Stimulated activated CD8-positive, alpha-beta memory T cell treated with anti-CD3 and anti-CD28 coated beads, Interleukin-12 subunit alpha, Interleukin-12 subunit beta, amount 100 ng/mL, for 4 hours (primary cell): ENCODE measurements around the gene BARX2.
A peak's percentile ranks its signal among the peaks of the same experiment; 100 is the strongest.
"Not testable (repeated sequence)": the region's sequence is repeated elsewhere in the genome, so short reads cannot be mapped to it uniquely, and the experiment has no call there.

Experiments
- DNase-seq: peaks from one replicate; pipeline ENCODE4 v3.0.0-alpha.2; 2020; ENCODE audit warnings: low read depth

BARX2 gene, protein sequence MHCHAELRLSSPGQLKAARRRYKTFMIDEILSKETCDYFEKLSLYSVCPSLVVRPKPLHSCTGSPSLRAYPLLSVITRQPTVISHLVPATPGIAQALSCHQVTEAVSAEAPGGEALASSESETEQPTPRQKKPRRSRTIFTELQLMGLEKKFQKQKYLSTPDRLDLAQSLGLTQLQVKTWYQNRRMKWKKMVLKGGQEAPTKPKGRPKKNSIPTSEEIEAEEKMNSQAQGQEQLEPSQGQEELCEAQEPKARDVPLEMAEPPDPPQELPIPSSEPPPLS

GRCh38 chr11:129375751-129376657 is at the start of gene BARX2:
Gene BARX2 (plus strand): TSS chr11:129375848. CDS start chr11:129376036, 188 bp downstream.
- no peak for DNase-seq

DNA sequence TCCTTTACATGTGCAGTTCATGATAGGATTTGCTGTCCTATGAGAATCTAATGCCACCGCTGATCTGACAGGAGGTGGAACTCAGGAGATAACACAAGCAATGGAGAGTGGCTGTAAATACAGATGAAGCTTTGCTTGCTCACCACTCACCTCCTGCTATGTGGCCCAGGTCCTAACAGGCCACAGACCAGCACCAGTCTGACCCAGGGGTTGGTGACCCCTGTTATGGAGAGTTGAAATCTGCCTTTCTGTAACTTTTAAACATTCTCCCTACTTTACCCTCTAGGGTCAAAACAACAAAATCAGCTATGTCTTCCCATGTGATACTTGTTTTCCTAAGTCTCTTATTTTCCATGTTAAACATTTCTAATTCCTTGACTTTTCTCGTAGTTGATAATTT is 48.7 kb upstream of the BARX2 start:
- DNase-seq: no peak

DNA sequence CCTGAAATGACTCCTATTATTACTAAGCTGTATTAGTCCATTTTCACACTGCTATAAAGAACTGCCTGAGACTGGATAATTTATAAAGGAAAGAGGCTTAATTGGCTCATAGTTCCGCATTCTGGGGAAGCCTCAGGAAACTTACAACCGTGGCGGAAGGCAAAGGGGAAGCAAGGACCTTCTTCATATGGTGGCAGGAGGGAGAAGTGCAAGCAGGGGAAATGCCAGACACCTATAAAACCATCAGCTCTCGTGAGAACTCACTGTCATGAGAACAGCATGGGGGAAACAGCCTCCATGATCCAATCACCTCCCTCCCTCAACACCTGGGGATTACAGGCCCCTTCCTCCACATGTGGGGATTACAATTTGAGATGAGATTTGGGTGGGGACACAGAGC is 47.9 kb upstream of the BARX2 start:
- not testable (repeated sequence) for DNase-seq

DNA sequence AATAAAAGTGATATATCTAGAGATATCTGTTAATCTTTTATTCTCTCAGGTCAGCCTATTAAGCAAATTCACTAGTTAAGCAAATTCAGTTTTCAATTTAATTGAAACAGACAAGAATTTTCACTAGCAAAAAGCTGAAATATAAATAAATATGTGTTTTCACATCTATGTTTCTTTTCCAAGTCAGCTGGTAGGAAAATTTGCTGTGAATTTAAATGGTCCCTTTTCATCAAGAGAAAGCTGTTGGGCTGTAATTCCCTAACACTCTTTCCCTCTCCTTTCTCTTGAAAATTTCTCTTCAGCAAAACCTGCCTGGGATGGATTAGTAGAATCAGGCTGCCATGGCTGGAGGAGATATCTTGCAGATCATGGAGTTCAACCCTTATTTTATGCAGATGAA is 46.9 kb upstream of the BARX2 start:
- DNase-seq: no peak

- DNase-seq: no peak
Measured at GRCh38 chr11:129331217-129331616, 44.4 kb upstream of the BARX2 start.

DNA sequence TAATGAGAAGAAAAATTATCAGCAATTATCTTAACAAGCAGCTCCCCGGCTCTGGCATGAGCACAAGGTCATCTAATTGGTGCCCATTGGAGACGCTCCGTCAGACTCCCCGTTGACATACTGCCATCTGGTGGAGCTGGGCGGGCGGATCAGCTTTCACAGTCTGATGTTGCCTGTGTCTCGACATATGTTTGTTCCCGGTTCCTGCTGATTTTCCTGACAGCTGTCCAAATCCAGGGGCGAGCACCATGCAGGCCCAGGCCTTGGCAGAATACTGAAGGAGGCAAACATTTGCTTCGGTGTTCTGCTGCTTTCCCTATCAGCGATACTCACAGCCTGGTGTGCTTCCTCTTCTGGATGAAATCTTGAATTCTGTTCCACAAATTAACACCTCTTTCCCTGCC is 43.8 kb upstream of the BARX2 start:
- peak; percentile 33 for DNase-seq

- no peak for DNase-seq
Measured at GRCh38 chr11:129333873-129334272, 41.8 kb upstream of the BARX2 start.

DNA sequence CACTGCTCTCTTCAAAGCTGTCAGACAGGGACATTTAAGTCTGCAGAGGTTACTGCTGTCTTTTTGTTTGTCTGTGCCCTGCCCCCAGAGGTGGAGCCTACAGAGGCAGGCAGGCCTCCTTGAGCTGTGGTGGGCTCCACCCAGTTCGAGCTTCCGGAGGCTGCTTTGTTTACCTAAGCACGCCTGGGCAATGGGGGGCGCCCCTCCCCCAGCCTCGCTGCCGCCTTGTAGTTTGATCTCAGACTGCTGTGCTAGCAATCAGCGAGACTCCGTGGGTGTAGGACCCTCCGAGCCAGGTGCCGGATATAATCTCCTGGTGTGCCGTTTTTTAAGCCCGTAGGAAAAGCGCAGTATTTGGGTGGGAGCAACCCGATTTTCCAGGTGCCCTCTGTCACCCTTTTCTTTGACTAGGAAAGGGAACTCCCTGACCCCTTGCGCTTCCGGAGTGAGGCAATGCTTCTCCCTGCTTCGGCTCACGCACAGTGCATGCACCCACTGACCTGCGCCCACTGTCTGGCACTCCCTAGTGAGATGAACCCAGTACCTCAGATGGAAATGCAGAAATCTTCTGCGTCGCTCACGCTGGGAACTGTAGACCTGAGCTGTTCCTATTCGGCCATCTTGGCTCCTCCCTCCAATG is 31.2 kb upstream of the BARX2 start:
- not testable (repeated sequence) for DNase-seq

DNA sequence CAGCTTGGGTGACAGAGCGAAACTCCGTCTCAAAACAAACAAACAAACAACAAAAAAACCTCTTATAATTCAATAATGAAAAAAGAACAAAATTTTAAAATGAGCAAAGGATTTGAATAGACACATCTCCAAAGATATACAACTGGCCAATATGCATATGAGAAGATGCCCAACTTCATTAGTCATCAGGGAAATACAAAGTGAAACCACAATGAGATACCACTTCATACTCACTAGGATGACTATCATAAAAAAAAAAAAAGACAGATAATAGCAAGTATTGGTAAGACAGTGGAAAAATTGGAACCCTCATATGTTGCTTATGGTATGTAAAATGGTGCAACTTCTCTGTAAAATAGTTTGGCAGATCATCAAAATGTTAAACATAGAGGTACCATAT is 28.7 kb upstream of the BARX2 start:
- DNase-seq: no peak

DNA sequence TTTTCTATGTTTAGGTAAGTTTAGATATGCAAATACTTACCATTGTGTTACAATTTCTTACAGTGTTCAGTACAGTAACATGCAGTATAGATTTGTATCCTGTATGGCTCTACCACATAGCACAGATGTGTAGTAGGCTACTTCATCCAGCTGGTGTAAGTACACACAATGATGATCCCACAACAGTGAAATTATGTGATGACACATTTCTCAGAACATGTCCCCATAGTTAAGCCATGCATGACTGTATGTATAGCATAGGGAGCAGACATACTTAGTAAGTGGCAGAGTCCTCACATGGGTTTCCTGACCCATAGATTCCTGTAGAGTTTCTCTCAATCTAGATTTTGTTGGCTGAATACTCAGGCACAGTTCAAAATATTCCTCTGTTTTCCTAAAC is 26.8 kb upstream of the BARX2 start:
- DNase-seq: no peak

DNA sequence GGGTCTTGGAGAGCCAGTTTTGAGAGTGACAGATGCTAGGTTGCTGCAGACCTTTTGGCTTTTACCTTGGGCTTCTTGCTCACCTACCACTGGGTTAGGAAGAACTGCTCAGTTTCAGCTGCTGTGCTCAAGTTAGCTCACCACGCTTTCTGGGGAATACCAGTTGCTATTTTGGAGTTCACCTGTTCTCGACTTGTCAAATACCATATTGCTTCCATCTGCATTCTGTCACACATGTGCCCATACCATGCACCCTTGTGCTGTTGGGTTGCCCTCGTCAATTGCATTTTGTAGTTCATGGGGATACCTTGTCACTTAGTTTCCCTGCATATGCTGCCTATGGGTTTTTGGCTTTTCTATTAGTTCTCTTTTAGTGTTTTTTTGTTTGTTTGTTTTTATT is 23.0 kb upstream of the BARX2 start:
- DNase-seq: no peak

DNA sequence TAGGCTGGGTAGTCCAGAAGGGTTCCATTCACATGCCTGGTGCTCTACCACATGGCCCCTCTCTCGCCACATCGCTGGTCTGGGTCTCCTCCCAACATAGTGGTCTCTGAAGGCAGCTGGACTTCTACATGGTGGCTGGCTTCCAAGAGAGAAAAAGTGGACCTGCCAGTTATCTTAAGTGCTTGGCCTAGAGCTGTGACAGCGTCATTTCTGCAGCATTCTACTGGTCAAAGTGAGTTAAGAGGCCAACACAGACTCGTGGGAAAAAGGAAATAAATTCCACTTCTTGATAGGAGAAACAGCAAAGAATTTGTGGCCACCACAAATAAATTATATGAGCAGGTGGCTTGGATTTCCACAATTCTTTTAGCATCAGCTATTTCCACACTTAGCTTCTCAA is 21.0 kb upstream of the BARX2 start:
- DNase-seq: no peak

DNA sequence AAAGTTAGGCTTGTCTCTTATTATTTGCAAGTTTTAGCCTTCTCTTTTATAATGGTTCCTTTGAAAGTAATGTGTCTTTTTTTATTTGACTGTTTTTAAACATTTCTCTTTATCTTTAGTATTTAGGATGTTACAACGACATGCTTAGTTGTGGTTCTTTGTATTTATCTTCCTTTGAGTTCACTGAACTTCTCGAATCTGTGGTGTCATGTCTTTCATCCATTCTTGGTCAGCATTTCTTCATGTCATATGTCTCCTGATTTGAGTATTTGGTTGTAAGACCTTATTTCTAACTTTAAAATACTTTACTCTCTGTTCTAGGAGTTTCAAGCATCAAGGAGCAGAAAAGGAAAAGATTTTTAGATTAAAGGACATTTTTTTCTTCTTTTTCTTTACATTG is 15.9 kb upstream of the BARX2 start:
- DNase-seq: no peak

DNA sequence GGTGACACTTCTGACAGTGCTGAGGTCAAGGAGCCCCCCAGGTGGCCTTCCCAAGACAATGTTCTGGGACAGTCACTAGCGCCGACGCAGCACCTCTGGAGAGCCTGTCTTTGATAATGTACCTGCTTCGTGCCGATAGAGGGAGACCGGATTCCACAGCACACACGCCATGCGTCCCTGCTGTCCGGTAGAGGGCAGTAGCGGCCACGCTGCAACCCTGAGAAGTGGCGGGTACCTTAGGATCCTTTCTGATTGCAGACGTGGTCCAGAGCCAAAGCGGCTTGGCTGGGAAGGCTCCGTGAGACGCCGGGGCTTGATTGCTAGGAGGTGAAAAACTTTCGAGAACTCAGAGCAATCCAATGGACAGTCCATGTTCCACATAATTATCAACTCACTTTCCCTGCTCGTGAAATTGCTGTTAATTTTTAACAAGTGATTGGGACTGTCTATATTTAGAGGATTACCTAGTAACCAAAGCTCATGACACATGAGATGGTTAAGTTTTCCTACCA is 11.4 kb upstream of the BARX2 start:
- DNase-seq: peak; percentile 53

- DNase-seq: no peak
Measured at GRCh38 chr11:129365816-129366215, 9.8 kb upstream of the BARX2 start.

DNA sequence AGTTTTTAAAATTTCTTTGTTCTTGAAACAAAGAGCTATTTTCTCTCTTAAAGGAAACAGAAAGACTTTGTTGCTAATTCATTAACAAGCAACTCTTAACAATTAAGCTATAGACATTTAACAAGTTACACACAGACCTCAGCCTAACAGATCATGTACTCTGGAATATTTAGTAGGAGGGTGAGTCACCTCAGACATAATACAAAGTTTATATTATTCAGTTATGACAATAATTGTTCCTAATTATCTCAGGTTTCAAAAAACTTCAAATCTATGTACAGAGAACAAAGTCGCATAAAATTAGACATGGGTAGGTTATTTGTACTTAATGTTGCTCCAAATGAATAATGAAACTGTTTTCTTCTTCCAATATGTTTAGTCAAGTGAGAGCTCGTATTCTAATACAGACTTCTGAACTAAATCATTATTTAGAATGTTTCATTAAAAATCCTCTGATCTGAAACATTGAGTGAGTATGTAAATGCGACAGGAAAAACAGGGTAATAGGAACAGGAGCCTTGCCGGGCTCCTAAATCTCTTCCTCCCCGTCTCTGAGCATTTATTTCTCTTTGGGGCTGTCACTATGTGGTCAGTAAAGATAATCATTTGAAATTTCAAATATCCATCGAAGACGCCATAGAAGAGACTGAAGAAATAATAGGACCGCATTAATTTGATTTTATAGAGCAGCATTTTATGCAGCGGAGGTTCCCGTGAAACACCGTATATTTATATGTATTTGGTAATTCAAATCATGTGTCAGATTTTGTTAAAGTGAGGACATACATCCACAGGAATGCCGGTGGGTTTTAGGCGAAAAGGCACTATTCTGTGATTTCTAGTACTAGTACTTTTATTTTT is 8.7 kb upstream of the BARX2 start:
- DNase-seq: no peak

DNA sequence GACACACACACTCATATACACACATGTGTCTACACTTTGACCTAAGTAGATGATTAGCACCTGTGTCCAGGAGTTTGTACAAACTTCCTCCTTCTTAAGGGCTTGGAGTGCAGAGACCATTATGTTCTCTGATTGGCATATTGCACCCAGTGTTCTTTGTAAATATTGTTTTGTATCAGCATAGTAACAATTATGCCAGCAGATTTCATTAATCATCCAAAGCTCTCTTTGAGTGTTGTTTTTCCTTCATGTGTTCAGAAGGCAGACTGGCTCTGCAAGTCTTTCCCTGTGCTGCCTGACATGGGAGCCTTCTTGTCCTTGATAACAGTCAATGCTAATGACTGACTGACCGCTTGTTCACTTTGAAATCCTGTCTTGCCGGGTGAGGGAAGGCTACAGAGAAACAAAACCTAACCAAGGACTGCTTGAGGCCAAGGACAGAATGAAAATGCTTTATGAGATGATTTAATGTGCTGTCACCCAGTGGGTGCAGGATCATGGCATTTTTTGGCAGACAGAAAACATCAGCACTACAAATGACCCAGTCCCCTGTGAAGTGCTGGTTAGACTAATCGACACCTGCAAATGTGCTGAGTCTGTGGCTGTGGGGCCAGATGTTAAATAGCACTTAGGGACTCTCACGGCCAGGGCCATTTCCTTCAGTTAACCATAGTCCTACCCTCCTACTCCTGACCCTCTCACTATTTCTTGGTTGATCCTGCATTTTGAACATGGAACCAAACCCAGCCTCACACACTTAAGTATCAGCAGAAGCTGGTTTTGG is 6.6 kb upstream of the BARX2 start:
- no peak for DNase-seq

DNA sequence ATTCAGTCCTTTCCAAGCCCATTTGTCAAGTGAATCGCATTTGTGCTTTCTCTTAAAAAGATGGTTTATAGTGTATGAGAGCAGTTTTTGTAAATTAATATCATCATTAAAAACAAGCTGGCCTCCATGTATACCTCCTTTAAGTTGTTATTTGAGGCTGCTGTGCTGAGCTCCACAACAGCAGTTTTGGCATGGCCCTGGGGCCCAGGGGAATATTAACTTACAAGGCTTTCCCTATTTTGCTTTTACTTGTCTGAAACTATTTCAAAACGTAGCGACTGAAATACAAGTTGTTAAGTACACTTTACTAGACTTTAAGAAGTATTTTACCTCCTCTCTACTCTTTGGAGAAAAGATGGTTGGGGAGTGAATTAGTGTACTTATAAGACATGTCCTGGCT is 4.9 kb upstream of the BARX2 start:
- DNase-seq: no peak

- DNase-seq: no peak
Measured at GRCh38 chr11:129372609-129373488, 2.8 kb upstream of the BARX2 start.

- no peak for DNase-seq
Measured at GRCh38 chr11:129373489-129373953, 2.1 kb upstream of the BARX2 start.
